ENCODE data around the gene LNX1.

GRCh38 chr4:53419208-53419607 is 172.1 kb downstream of the LNX1 start:
- TF ChIP-seq CTCF (conservative IDR thresholded peaks at IDR 0.05; ENCODE audit: low read length): no peak
- no peak for TF ChIP-seq EZH2phosphoT487 (IDR thresholded peaks at IDR 0.05; ENCODE audit: borderline replicate concordance, low read depth, low read length)

All from OCI-LY7 (cell line).